Calu3 (cell line): ENCODE measurements around the gene GLIS1. TPM values are rescaled to one million over a fixed set of nuclear protein-coding genes. Genes with fewer than 3 reads are reported as not detected.

ENCODE experiments used
- BruUV-seq: library from RNA; stranded (reverse); fragments of 400-500 nt; replicated peaks from 2 replicates; lab custom pipeline; 2021; lab: Mats Ljungman, UMichigan
- CTCF ChIA-PET: fragments of 300-600 bp; sonication (Branson Sonifier 250); formaldehyde crosslinking; loops from one replicate; lab custom pipeline; 2022; ENCODE audit warnings: antibody characterized with exemption; lab: Charles Lee
- DNase-seq: peaks from one replicate; pipeline ENCODE4 v3.0.0; 2022
- H3K27ac Mint-ChIP-seq: one replicate; pipeline ENCODE4 v1.8.0; 2022; ENCODE audit warnings: mixed read lengths; ENCODE audit not compliant: unreplicated experiment
- H3K27me3 Mint-ChIP-seq: one replicate; pipeline ENCODE4 v1.8.0; 2022; ENCODE audit warnings: mixed read lengths; ENCODE audit not compliant: unreplicated experiment
- H3K36me3 Mint-ChIP-seq: one replicate; pipeline ENCODE4 v1.8.0; 2022; ENCODE audit warnings: mild to moderate bottlenecking, moderate library complexity, mixed read lengths; ENCODE audit not compliant: insufficient read depth, unreplicated experiment
- H3K4me1 Mint-ChIP-seq: one replicate; pipeline ENCODE4 v1.8.0; 2022; ENCODE audit warnings: mild to moderate bottlenecking, low read depth, mixed read lengths; ENCODE audit not compliant: unreplicated experiment
- H3K4me3 Mint-ChIP-seq: one replicate; pipeline ENCODE4 v1.8.0; 2022; ENCODE audit warnings: mild to moderate bottlenecking, low read depth, moderate library complexity, mixed read lengths; ENCODE audit not compliant: unreplicated experiment
- H3K9me3 Mint-ChIP-seq: one replicate; pipeline ENCODE4 v1.8.0; 2022; ENCODE audit warnings: low read depth, mixed read lengths; ENCODE audit not compliant: unreplicated experiment
- intact Hi-C: fragments of 100-400 bp; cut with micrococcal nuclease; formaldehyde crosslinking; loops from one replicate; pipeline ENCODE4 v1.10.0; 2022; ENCODE audit not compliant: unreplicated experiment
- total RNA-seq: library from RNA; stranded (reverse); gene quantifications from 2 replicates; pipeline ENCODE4 v1.2.3, GENCODE V29; 2022
- TF ChIP-seq, protein P1 (sequence below): fragments of 200-600 bp; IDR thresholded peaks from one replicate; pipeline ENCODE4 v1.8.0; 2022; ENCODE audit warnings: antibody characterized with exemption; ENCODE audit not compliant: unreplicated experiment

Gene GLIS1
- total RNA-seq, 1 experiment from 2014 or later: not detected

DNA sequence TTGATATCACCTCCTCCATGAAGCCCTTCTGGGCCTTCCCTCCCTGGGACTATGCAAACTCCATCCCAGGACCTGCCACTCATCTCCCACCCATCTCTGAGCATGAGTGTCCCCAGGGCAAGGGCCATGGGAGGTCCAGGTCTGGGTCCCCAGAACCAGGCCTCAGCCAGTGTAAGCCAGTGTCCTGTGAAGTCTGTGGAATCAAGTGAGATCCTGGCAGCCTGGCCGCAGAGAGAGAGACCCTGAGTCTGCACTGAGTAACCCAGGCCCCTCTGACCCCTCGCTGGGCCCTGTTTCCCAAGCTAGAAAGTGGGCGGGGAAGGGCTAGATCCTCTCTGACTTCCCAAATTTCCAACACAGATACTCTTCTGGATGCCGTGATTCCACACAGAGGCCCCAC lies 147.0 kb downstream of the GLIS1 start:
- no peak overlapping the region for H3K4me3 Mint-ChIP-seq
- peaks cover 55% of the 10 kb centered on the region for H3K27me3 Mint-ChIP-seq
- H3K27ac Mint-ChIP-seq: no peak overlapping the region
- no peaks in the 10 kb centered on the region for H3K9me3 Mint-ChIP-seq
- DNase-seq: no peak
- H3K4me1 Mint-ChIP-seq: no peaks in the 10 kb centered on the region
- no TSS peak for BruUV-seq
- intact Hi-C loops: no loop called here
- TF ChIP-seq, protein P1, sequence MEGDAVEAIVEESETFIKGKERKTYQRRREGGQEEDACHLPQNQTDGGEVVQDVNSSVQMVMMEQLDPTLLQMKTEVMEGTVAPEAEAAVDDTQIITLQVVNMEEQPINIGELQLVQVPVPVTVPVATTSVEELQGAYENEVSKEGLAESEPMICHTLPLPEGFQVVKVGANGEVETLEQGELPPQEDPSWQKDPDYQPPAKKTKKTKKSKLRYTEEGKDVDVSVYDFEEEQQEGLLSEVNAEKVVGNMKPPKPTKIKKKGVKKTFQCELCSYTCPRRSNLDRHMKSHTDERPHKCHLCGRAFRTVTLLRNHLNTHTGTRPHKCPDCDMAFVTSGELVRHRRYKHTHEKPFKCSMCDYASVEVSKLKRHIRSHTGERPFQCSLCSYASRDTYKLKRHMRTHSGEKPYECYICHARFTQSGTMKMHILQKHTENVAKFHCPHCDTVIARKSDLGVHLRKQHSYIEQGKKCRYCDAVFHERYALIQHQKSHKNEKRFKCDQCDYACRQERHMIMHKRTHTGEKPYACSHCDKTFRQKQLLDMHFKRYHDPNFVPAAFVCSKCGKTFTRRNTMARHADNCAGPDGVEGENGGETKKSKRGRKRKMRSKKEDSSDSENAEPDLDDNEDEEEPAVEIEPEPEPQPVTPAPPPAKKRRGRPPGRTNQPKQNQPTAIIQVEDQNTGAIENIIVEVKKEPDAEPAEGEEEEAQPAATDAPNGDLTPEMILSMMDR: no peak
- CTCF ChIA-PET: interaction anchor here (1.2 kb wide), 1 partner anchor 91 kb away, joined by 4 read pairs; no protein-coding TSS in a partner anchor
- H3K36me3 Mint-ChIP-seq: no peaks in the 10 kb centered on the region

DNA sequence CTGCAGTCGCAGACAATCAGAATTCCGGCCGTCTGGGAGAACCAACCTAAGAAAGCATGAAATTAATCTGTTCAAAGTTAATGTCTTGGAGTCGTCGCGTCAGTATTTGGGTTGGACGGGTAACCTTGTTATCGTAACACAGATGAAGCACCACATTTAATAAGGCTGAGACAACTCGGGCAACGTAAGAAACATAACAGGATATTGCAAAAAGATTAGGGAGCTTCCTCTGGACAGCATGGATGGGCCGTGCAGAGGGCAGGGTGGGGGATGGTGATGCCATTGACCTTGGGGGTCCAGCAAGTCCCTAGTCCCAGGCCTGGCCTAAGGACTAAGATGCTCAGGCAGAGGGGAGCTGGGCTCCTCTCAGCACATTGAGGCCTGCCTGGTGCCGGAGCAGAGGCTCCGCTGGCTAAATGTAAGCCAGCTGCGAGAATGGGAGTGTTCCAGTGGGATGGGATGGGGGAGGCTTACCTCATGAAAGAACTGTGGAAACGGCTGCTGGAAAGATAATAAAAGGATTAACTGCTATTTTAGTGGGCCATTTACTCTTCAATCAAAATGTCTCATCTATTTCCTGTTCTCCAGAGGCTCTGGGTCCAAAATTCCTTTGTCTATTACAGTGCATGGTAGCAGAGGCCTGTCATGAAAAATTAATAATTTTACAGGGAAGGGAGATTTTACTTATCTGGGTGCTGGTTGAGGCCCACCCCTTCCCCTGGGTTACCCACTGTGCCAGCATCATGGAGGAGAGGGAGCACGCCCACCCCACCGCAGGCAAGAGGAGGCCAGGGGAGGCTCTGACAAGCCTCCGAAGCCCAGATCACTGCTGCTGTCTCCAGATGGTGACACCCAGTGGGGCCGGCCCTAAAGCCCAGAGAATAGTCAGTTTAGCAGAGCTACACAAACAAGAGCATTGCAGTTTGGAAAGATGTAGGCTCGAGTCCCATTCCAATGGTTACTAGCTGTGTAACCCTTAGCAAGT lies 148.1 kb downstream of the GLIS1 start:
- TF ChIP-seq, protein P1: no peak
- no peak for DNase-seq
- Mint-ChIP-seq H3K9me3 (no peaks in the 10 kb centered on the region), H3K4me1 (no peaks in the 10 kb centered on the region), H3K4me3 (no peak overlapping the region), H3K27me3 (peaks cover 66% of the 10 kb centered on the region), H3K36me3 (no peaks in the 10 kb centered on the region), H3K27ac (no peak overlapping the region)
- intact Hi-C loops: no loop called here
- BruUV-seq: no TSS peak
- CTCF ChIA-PET: no interaction called here

DNA sequence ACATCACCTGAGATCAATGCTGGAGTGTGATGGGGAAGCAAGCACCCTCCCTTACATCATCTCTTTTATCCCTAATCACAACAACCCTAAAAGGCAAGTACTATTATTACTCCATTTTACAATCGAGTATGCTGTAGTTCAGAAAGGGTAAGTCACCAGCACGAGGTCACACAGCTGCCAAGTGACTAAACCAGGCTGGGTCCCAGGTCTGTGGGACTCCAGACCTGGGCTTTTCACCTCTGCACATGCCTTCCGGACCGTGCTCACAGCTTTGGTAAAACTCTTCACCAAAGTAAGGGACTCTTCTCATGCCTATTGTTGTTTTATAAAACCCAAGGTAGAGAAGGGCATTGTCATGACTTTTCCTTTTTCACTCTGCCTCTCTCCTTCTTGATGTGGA lies 148.9 kb downstream of the GLIS1 start:
- Mint-ChIP-seq H3K4me3 (no peak overlapping the region), H3K9me3 (no peaks in the 10 kb centered on the region), H3K27me3 (peaks cover 73% of the 10 kb centered on the region), H3K36me3 (no peaks in the 10 kb centered on the region), H3K4me1 (no peaks in the 10 kb centered on the region), H3K27ac (no peak overlapping the region)
- BruUV-seq: no TSS peak
- CTCF ChIA-PET: no interaction called here
- DNase-seq: no peak
- TF ChIP-seq, protein P1: no peak
- intact Hi-C loops: no loop called here

DNA sequence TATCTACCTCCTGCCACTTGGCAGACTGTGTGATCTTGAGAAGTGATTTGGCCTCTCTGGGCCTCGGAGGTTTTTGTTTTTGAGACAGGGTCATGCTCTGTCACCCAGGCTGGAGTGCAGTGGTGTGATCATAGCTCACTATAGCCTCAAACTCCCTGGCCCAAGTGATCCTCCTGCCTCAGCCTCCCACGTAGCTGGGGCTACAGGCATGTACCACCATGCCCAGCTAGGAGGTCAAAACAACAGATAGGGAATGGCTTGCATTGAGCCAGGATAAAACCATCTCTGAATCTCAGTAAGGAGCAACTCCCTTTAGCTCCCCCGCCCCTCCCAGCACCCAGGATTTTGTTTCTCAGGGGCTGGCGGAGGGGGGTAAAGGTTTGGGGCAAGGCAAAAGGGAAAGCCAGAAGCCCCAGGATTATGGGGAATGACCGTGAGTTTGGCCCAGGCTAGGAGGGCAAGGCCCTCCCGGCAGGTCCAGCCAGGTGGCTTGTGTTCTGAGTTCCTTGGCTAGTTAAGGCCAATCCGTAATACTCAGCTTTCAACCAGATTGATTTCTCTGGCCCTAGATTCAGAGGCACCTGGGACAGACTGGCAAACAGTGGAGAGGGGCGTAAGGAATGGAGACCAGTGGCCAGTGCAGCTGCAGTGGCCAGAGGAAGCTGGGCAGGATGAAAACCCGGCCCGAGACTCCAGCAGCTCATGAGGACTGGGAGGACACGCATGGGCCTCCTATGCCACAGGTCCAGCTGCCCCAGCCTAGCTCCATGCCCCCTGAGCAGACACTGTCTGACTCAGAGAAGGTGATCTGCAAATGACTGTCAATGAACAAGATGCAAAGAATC lies 149.7 kb downstream of the GLIS1 start:
- Mint-ChIP-seq H3K4me3 (no peak overlapping the region), H3K4me1 (no peaks in the 10 kb centered on the region), H3K9me3 (no peaks in the 10 kb centered on the region), H3K36me3 (no peaks in the 10 kb centered on the region), H3K27me3 (peaks cover 82% of the 10 kb centered on the region), H3K27ac (no peak overlapping the region)
- DNase-seq: no peak
- BruUV-seq: no TSS peak
- TF ChIP-seq, protein P1: no peak
- CTCF ChIA-PET: no interaction called here
- intact Hi-C loops: no loop called here
